Activated gamma-delta T cell treated with Interleukin-2 at 50 U/mL for 16 hours (primary cell): ENCODE results near the gene ZHX3.

Experiments
- DNase-seq: peaks from one replicate; pipeline ENCODE4 v3.0.0-alpha.2; 2020

The ZHX3 gene

GRCh38 chr20:41317546-41318270, at the start of gene ZHX3:
ZHX3 (minus strand) TSS chr20:41317731; CDS start chr20:41204916, 112,815 bp downstream.
- peak; percentile 96 for DNase-seq

- DNase-seq, result no peak
Measured at GRCh38 chr20:41367393-41367695, 49.8 kb upstream of the ZHX3 start.

GRCh38 chr20:41366546-41367392, 49.2 kb upstream of the ZHX3 start, which contains the start of gene EMILIN3:
EMILIN3 (minus strand) TSS chr20:41366818; CDS start chr20:41366634, 184 bp downstream.
- DNase-seq, result no peak

- DNase-seq, result no peak
Measured at GRCh38 chr20:41365777-41366545, 48.4 kb upstream of the ZHX3 start.

- no peak for DNase-seq
Measured at GRCh38 chr20:41364967-41365765, 47.6 kb upstream of the ZHX3 start.

GRCh38 chr20:41364236-41364855, 46.8 kb upstream of the ZHX3 start:
- no peak for DNase-seq

- DNase-seq, result no peak
Measured at GRCh38 chr20:41363601-41364000, 46.1 kb upstream of the ZHX3 start.

GRCh38 chr20:41362748-41363140, 45.2 kb upstream of the ZHX3 start:
- no peak for DNase-seq

- no peak for DNase-seq
Measured at GRCh38 chr20:41361757-41362747, 44.5 kb upstream of the ZHX3 start.

- DNase-seq, result no peak
Measured at GRCh38 chr20:41360831-41361756, 43.6 kb upstream of the ZHX3 start.

- no peak for DNase-seq
Measured at GRCh38 chr20:41359541-41360011, 42.0 kb upstream of the ZHX3 start.

- DNase-seq, result no peak
Measured at GRCh38 chr20:41358717-41359116, 41.2 kb upstream of the ZHX3 start.

GRCh38 chr20:41358230-41358629, 40.7 kb upstream of the ZHX3 start:
- DNase-seq, result no peak

GRCh38 chr20:41357424-41358163, 40.1 kb upstream of the ZHX3 start:
- DNase-seq, result no peak

GRCh38 chr20:41356951-41357350, 39.4 kb upstream of the ZHX3 start:
- no peak for DNase-seq

GRCh38 chr20:41355598-41356203, 38.2 kb upstream of the ZHX3 start:
- no peak for DNase-seq

- no peak for DNase-seq
Measured at GRCh38 chr20:41355192-41355591, 37.7 kb upstream of the ZHX3 start.

GRCh38 chr20:41353530-41353929, 36.0 kb upstream of the ZHX3 start:
- no peak for DNase-seq
